Measurements from ENCODE around the gene PIP5K1C. TPM values are rescaled to one million over a fixed set of nuclear protein-coding genes. Genes with fewer than 3 reads are reported as not detected.

PIP5K1C gene
- total RNA-seq, 1 experiment from 2014 or later, result 13.3 TPM

DNA sequence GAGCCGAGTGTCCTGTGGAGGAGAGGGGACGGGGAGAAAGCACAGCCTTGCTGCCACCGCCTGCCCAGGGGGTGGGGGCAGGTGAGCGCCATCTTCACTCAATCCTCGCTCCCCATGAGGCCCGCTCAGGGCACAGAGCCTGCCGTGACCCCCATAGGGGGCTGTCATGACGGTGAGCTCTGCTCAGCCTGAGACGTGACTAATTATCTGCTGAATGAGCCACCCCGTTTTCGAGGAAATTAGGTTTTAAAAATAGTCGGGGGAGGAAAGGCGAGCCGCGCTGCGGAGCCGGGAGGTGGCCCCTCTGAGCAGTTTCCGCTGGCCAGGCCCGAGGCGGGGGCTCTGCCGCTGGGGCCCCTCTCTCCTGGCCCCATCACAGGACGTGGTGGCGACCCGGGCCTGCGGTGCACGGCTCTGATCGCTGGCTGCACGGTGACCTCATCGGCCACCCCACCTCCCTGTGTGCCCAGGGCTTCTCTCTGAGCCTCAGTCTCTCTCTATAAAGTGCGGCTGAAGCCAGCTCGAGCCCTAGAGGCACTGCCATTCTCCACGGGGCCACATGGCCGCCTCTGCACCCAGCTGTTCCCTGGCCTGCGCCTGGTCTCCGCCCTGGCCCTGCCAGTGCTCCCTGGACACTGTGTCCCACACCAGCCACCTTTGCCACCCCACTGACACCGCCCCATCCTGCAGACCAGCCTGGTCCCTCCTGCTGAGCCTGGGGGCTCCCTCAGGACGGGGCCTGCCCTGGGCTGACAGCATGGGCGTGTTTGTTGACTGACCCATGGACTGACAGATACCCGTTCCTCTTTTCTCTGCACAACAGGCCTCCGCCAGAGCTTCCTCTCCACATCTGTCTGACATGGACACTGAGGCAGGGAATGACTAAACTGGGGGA is 28.3 kb downstream of the PIP5K1C start:
- POLR2A ChIA-PET, result no interaction called here
- H3K27me3 Mint-ChIP-seq (ENCODE audit: insufficient read depth, unreplicated experiment), result no peaks in the 10 kb centered on the region

DNA sequence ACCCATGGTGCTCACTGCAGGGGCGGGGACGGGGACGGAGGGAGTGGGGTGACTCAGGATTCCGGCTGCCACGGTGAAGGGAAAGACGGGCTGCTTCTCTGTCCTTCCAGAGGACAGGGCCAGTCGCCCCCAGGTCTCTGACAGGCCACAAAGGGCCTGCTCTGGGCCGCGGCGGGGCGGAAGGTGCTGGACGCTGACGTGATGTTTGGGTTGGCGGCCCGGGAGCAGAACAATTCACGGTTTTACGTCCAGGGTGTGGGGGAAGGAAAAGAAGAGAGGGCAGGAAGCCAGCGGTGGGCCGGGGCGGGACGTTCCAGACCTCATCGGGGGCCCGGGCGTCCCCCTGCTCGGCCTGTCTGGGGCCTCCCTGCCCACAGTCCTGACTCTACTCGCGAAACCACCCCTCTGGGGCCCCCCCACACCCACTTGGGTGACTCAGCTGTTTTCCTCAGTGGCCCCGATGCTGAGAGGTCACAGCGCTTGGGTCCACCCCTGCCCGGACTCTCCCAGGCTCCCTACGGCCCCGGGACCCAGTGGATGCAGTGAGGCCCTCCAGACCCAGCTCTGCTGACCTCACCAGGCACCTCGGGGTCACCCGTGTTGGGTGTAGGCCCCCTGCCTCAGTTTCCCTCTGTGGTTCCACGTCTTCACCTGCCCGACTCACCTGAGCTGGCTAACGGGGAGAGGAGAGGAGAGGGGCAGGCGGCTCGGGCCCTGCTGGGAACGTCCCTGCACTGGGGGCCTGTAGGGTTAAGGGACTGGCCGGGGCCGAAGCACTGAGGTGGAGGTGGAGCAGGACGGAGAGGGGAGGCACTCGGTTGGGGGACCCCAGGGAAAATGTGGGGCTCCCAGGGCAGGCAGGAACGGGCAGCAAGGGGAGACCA is 29.2 kb downstream of the PIP5K1C start:
- CTCF ChIA-PET, result interaction anchor here (0.5 to 0.7 kb wide), 3 partner anchors 10 to 1372 kb away, joined by 3 read pairs; no protein-coding TSS in a partner anchor
- Mint-ChIP-seq H3K27ac (ENCODE audit: low read depth, unreplicated experiment) (no peak overlapping the region), H3K27me3 (ENCODE audit: insufficient read depth, unreplicated experiment) (no peaks in the 10 kb centered on the region), H3K9me3 (ENCODE audit: unreplicated experiment) (no peaks in the 10 kb centered on the region), H3K4me1 (ENCODE audit: insufficient read depth, unreplicated experiment) (no peaks in the 10 kb centered on the region), H3K36me3 (ENCODE audit: insufficient read depth, unreplicated experiment) (no peaks in the 10 kb centered on the region), H3K4me3 (ENCODE audit: unreplicated experiment) (no peak overlapping the region)
- POLR2A ChIA-PET, result no interaction called here
- intact Hi-C loops (cut with micrococcal nuclease), result no loop called here
- DNase-seq (ENCODE audit: unreplicated experiment), result no peak
- BruUV-seq (replicated peaks), result no TSS peak
- TF ChIP-seq, protein P1, sequence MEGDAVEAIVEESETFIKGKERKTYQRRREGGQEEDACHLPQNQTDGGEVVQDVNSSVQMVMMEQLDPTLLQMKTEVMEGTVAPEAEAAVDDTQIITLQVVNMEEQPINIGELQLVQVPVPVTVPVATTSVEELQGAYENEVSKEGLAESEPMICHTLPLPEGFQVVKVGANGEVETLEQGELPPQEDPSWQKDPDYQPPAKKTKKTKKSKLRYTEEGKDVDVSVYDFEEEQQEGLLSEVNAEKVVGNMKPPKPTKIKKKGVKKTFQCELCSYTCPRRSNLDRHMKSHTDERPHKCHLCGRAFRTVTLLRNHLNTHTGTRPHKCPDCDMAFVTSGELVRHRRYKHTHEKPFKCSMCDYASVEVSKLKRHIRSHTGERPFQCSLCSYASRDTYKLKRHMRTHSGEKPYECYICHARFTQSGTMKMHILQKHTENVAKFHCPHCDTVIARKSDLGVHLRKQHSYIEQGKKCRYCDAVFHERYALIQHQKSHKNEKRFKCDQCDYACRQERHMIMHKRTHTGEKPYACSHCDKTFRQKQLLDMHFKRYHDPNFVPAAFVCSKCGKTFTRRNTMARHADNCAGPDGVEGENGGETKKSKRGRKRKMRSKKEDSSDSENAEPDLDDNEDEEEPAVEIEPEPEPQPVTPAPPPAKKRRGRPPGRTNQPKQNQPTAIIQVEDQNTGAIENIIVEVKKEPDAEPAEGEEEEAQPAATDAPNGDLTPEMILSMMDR (IDR thresholded peaks at IDR 0.05; ENCODE audit: unreplicated experiment), result no peak

More for the DNA sequence above, 28.3 kb downstream of the PIP5K1C start:
- no peak overlapping the region for H3K4me3 Mint-ChIP-seq (ENCODE audit: unreplicated experiment)
- TF ChIP-seq, protein P1 (IDR thresholded peaks at IDR 0.05; ENCODE audit: unreplicated experiment), result no peak
- BruUV-seq (replicated peaks), result no TSS peak
- H3K27ac Mint-ChIP-seq (ENCODE audit: low read depth, unreplicated experiment), result no peak overlapping the region
- intact Hi-C loops (cut with micrococcal nuclease), result no loop called here
- H3K9me3 Mint-ChIP-seq (ENCODE audit: unreplicated experiment), result no peaks in the 10 kb centered on the region
- CTCF ChIA-PET, result interaction anchor here (0.5 to 0.7 kb wide), 3 partner anchors 11 to 1373 kb away, joined by 3 read pairs; no protein-coding TSS in a partner anchor
- H3K36me3 Mint-ChIP-seq (ENCODE audit: insufficient read depth, unreplicated experiment), result no peaks in the 10 kb centered on the region
- no peaks in the 10 kb centered on the region for H3K4me1 Mint-ChIP-seq (ENCODE audit: insufficient read depth, unreplicated experiment)
- no peak for DNase-seq (ENCODE audit: unreplicated experiment)

DNA sequence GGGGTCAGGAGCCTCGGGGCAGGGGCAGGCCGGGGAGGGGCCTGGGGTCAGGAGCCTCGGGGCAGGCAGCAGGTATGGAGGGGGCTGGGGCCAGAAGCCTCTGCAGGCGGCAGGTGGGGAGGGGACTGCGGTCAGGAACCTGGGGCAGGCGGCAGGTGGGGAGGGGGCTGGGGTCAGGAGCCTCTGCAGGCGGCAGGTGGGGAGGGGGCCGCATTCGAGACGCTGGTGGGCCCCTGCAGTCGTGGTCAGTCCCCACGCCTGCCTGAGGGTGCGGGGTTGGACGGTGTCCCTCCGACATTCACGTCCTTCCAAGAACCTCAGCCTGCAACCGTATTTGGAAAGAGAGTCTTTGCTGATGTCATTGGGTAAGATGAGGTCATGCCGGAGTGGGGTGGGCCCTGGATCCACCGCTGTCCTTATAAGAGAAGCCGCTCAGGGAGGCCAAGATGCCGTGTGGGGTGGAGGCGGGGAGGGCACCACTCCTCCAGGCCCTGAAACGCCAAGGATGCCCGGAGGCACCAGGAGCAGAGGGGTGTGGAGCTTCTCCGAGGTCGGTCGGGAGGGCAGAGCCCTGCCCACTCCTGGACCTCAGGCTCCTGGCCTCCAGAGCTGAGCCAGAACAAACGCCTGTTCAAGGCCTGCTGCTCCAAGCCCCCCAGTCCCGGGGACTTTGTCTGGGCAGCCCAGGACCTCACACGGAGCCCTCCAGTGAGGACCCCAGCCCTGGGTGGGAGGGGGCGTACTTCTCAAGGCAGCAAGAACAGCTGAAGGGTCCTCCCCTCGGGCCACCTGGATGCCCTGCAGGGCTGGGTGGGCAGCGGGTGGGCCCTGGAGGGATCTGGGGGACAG is 30.1 kb downstream of the PIP5K1C start:
- H3K27ac Mint-ChIP-seq (ENCODE audit: low read depth, unreplicated experiment), result no peak overlapping the region
- CTCF ChIA-PET, result no interaction called here
- H3K4me3 Mint-ChIP-seq (ENCODE audit: unreplicated experiment), result no peak overlapping the region
- intact Hi-C loops (cut with micrococcal nuclease), result no loop called here
- H3K9me3 Mint-ChIP-seq (ENCODE audit: unreplicated experiment), result no peaks in the 10 kb centered on the region
- TF ChIP-seq, protein P1 (IDR thresholded peaks at IDR 0.05; ENCODE audit: unreplicated experiment), result no peak
- POLR2A ChIA-PET, result no interaction called here
- no peaks in the 10 kb centered on the region for H3K27me3 Mint-ChIP-seq (ENCODE audit: insufficient read depth, unreplicated experiment)
- DNase-seq (ENCODE audit: unreplicated experiment), result no peak
- no peaks in the 10 kb centered on the region for H3K4me1 Mint-ChIP-seq (ENCODE audit: insufficient read depth, unreplicated experiment)
- no peaks in the 10 kb centered on the region for H3K36me3 Mint-ChIP-seq (ENCODE audit: insufficient read depth, unreplicated experiment)
- no TSS peak for BruUV-seq (replicated peaks)

All from MCF 10A (cell line).